GM10266 (cell line): Measurements from ENCODE around the gene BCAP31.

Experiments
- DNase-seq: peaks from one replicate; pipeline ENCODE4 v3.0.0; 2012; ENCODE audit errors: extremely low spot score
- TF ChIP-seq, protein P1 (sequence below): IDR thresholded peaks from 2 replicates; pipeline ENCODE4 v1.5.1; 2012; ENCODE audit warnings: mild to moderate bottlenecking, low read depth; ENCODE audit not compliant: control insufficient read depth, insufficient read depth; ENCODE audit errors: missing control alignments

Gene BCAP31

GRCh38 chrX:153724252-153725038 is at the start of gene BCAP31, which contains the start of gene ABCD1:
Gene BCAP31 (minus strand): TSS chrX:153724387. CDS start chrX:153723244, 1,143 bp downstream.
Gene ABCD1 (plus strand): TSS chrX:153724856. CDS start chrX:153725267, 411 bp downstream.
- TF ChIP-seq, protein P1, sequence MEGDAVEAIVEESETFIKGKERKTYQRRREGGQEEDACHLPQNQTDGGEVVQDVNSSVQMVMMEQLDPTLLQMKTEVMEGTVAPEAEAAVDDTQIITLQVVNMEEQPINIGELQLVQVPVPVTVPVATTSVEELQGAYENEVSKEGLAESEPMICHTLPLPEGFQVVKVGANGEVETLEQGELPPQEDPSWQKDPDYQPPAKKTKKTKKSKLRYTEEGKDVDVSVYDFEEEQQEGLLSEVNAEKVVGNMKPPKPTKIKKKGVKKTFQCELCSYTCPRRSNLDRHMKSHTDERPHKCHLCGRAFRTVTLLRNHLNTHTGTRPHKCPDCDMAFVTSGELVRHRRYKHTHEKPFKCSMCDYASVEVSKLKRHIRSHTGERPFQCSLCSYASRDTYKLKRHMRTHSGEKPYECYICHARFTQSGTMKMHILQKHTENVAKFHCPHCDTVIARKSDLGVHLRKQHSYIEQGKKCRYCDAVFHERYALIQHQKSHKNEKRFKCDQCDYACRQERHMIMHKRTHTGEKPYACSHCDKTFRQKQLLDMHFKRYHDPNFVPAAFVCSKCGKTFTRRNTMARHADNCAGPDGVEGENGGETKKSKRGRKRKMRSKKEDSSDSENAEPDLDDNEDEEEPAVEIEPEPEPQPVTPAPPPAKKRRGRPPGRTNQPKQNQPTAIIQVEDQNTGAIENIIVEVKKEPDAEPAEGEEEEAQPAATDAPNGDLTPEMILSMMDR: no peak

GRCh38 chrX:153773218-153773611 is 49.0 kb upstream of the BCAP31 start:
- TF ChIP-seq, protein P1: no peak
- DNase-seq: peak; percentile 6

More at GRCh38 chrX:153724252-153725038, at the start of gene BCAP31, which contains the start of gene ABCD1:
- DNase-seq: peak; percentile 96

GRCh38 chrX:153772316-153773217 is 48.4 kb upstream of the BCAP31 start:
- peak; percentile 6 for DNase-seq

DNA sequence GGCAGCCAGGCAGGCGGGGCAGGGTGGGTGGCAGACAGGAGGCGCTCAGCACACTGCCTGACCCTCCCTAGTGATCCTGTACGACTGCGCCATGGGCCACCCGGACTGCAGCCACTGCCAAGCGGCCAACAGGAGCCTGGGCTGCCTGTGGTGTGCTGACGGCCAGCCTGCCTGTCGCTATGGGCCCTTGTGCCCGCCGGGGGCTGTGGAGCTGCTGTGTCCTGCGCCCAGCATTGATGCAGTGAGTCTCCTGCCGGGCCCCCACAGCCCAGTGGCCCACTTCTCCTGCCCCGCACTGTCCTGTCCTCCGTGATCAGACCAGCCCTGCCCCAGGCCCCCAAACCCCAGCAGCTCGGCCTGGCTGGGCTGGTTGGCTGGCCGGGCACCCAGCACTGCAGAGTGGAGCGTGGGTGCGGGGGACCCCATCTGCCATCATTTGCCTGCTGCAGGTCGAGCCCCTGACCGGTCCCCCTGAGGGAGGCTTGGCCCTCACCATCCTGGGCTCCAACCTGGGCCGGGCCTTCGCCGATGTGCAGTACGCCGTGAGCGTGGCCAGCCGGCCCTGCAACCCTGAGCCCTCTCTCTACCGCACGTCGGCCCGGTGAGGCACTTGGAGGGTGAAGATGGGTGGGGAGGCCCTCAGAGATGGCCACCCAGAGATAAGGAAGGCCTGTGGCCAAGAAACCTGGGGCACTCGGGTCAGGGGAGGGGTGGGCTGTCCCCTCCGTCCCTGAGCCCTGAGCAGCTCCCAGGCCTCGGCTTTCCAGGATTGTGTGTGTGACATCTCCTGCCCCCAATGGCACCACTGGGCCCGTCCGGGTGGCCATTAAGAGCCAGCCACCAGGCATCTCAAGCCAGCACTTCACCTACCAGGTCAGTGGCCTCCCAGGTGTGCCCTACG is 47.5 kb upstream of the BCAP31 start:
- peak; percentile 8 for DNase-seq
- TF ChIP-seq, protein P1: no peak

More at GRCh38 chrX:153772316-153773217, 48.4 kb upstream of the BCAP31 start:
- TF ChIP-seq, protein P1: no peak

- TF ChIP-seq, protein P1: no peak
- no peak for DNase-seq
Observed at GRCh38 chrX:153770601-153771414, 46.6 kb upstream of the BCAP31 start.
